ENCODE measurements around the gene AP4S1.
A peak's percentile ranks its signal among the peaks of the same experiment; 100 is the strongest.
"Not testable (repeated sequence)": the region's sequence is repeated elsewhere in the genome, so short reads cannot be mapped to it uniquely, and the experiment has no call there.

The AP4S1 gene

DNA sequence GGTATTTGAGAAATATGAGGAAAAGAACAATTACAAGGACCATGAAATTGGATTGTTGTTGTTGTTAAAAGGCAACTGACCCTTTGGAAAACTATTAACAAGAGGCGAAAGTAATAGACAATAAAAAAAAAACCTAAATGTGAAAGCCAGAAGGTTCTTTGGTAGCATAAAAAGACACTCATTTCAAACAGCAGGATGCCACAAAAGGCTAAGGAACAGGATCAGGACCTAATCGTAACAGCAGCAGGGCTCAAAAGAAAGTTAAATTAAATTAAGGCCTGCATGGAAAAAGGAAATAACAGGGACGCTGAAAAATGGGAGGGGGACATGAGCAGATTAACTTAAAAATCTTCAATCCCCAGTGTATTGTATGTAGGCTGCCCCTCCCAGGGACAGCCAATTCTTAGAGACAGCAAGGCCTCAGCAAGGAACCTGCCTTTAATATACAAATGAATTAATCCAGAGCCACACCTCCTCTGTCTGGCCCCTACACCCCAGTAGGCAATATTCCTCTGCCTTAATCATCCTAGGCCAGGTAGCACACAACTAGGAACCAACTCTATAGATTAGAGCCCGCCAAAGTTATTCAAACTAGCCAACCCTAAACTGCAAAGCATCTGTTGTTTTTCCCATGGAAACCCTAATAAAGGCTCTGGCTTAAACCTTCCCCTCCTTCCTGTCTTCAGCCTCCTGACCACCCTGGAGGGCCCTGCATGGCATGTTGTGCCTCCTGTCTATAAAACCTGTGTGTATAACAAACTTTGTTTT lies 28.4 kb upstream of the AP4S1 start:
- H3K4me3 Mint-ChIP-seq, result no peak overlapping the region
- H3K9me3 Mint-ChIP-seq, result peaks cover 4 to 5% of the 10 kb centered on the region in 2 donors
- H3K4me1 Mint-ChIP-seq, result peaks cover 12 to 38% of the 10 kb centered on the region in 2 donors
- H3K27me3 Mint-ChIP-seq, result no peaks in the 10 kb centered on the region
- ATAC-seq (replicated peaks), result no peak
- peak overlapping the region; percentile 28 for H3K27ac Mint-ChIP-seq
- DNase-seq, result no peak
- peaks cover 32 to 45% of the 10 kb centered on the region in 2 donors for H3K36me3 Mint-ChIP-seq

DNA sequence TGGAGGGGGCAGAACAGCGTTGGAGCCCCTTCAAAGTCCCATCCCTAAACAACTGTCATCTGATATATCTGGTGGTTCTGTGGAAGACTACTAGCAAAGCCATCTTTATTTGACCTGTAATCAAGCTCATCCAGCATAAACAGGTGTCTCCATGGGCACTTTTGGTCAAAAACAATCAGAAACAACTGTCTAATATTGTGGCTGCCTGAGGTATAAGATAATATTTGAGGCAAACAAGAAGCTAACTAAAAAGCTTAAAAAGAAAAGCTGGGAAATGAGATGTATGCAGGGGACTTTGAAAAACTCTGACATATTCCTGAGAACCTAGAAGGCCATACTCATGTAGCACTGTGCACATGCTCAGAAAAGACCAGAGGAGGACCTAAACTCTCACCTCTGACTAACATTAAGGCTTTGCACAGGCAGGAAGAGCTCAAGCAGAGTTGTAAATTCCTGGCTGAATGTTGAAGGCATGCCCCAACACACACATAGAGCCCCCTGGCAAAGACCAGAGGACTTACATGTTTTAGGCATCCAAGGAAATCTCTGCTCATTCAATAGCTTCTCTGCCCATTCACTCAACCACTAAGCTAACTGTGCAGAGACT lies 27.2 kb upstream of the AP4S1 start:
- Mint-ChIP-seq H3K4me3 (no peak overlapping the region), H3K4me1 (peaks cover 12 to 34% of the 10 kb centered on the region in 2 donors), H3K27me3 (no peaks in the 10 kb centered on the region), H3K36me3 (peaks cover 39 to 50% of the 10 kb centered on the region in 2 donors), H3K27ac (no peak overlapping the region), H3K9me3 (peaks cover 4 to 5% of the 10 kb centered on the region in 2 donors)
- no peak for ATAC-seq (replicated peaks)
- no peak for DNase-seq

DNA sequence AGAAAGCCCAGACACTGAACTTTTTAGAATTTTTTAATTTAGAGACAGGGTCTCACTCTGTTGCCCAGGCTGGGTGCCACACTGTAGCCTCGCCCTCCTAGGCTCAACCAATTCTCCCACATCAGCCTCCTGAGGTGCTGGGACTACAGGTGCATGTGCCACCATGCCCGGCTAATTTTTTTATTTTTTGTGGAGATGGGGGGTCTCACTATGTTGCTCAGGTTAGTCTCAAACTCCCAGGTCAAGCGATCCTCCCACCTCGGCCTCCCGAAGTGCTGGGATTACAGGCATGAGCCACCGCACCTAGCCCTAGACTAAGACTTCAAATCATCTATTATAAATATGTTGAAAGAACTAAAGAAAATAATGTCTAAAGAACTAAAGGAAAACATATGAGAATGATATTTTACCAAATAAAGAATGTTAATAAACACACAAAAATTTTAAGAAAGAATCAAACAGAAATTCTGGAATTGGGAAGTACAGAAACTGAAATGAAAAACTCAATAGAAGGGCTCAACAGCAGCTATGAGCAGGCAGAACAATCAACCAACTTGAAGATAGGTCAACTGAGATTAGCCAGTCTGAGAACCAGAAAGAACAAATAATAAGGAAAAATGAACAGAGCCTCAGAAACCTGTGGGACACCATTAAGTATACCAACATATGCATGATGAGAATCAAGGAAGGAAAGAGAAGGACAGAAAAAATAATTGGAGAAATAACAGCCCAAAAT lies 26.2 kb upstream of the AP4S1 start:
- Mint-ChIP-seq H3K9me3 (peaks cover 4 to 5% of the 10 kb centered on the region in 2 donors), H3K4me1 (peaks cover 12 to 34% of the 10 kb centered on the region in 2 donors), H3K4me3 (no peak overlapping the region), H3K27ac (no peak overlapping the region), H3K36me3 (peaks cover 39 to 52% of the 10 kb centered on the region in 2 donors), H3K27me3 (no peaks in the 10 kb centered on the region)
- DNase-seq, result no peak
- ATAC-seq (replicated peaks), result no peak

DNA sequence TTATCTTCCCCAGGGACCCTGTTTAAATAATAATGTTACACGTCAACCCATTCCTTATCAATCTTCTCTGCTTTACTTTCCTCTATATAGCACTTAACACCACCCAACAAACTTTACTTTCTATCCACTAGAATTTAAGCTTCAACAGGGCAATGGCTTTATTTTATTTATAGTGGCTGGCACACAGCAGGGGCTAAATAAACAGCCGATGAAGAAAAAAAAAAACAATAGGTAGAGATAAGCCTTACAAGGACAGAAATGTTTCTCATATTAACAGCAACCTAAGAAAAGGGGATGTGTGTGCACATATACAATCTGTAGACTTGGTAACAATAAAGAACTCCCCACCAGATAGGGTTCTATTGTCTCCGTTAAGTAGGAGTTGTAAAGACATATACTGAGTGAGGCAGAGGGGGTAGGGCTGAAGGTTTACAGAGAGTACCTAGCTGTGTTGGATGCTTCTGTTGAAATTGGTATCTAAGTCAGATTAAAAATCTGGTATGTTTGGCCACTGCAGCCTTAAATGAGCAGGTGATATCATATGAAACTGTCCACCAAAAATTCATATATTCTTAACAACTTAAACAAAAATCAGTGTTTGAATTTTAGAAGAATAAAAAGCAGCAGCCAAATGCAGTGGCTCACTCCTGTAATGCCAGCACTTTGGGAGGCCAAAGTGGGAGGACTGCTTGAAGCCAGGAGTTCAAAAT lies 24.7 kb upstream of the AP4S1 start:
- ATAC-seq (replicated peaks) (no peak), DNase-seq (no peak)
- H3K36me3 Mint-ChIP-seq, result peaks cover 41 to 62% of the 10 kb centered on the region in 2 donors
- H3K9me3 Mint-ChIP-seq, result peaks cover 4 to 5% of the 10 kb centered on the region in 2 donors
- no peak overlapping the region for H3K4me3 Mint-ChIP-seq
- no peaks in the 10 kb centered on the region for H3K27me3 Mint-ChIP-seq
- H3K4me1 Mint-ChIP-seq, result peaks cover 10 to 20% of the 10 kb centered on the region in 2 donors
- no peak overlapping the region for H3K27ac Mint-ChIP-seq

DNA sequence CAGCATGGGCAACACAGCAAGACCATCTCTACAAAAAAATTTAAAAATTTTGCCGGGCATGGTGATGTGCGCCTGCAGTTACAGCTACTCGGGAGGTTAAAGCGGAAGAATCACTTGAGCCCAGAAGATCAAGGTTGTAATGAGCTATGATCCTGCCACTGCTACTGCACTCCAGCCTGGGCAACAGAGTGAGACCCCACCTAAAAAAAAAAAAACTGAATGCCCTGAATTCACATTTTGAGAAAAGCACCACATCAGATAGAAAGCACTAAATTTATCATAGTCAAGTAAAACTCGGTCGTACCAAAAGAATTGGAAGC lies 24.1 kb upstream of the AP4S1 start:
- Mint-ChIP-seq H3K4me3 (no peak overlapping the region), H3K27me3 (no peaks in the 10 kb centered on the region), H3K4me1 (peaks cover 7 to 15% of the 10 kb centered on the region in 2 donors), H3K9me3 (peaks cover 4 to 5% of the 10 kb centered on the region in 2 donors), H3K27ac (no peak overlapping the region), H3K36me3 (peaks cover 41 to 62% of the 10 kb centered on the region in 2 donors)
- DNase-seq (no peak), ATAC-seq (replicated peaks) (no peak)

DNA sequence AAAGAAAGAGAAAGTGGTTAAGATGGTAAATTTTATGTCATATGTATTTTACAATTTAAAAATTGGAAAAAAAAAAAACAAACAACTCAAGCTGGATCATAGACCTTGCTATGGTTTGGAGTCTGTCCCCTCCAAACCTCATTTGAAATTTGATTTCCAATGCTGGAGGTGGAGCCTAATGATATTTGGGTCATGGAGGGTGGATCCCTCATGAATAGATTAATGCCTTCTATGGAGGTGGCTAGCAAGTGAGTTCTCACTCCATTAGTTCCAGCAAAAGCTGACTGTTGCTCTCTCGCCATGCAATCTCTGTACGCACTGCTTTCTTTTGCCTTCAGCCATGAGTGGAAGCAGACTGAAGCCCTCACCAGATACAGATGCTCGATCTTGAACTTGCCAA lies 22.2 kb upstream of the AP4S1 start:
- peaks cover 1 to 4% of the 10 kb centered on the region in 2 donors for H3K9me3 Mint-ChIP-seq
- DNase-seq, result no peak
- no peak overlapping the region for H3K27ac Mint-ChIP-seq
- ATAC-seq (replicated peaks), result no peak
- no peak overlapping the region for H3K4me3 Mint-ChIP-seq
- H3K27me3 Mint-ChIP-seq, result no peaks in the 10 kb centered on the region
- H3K4me1 Mint-ChIP-seq, result peaks cover 0 to 4% of the 10 kb centered on the region in 2 donors
- peaks cover 33 to 56% of the 10 kb centered on the region in 2 donors for H3K36me3 Mint-ChIP-seq

DNA sequence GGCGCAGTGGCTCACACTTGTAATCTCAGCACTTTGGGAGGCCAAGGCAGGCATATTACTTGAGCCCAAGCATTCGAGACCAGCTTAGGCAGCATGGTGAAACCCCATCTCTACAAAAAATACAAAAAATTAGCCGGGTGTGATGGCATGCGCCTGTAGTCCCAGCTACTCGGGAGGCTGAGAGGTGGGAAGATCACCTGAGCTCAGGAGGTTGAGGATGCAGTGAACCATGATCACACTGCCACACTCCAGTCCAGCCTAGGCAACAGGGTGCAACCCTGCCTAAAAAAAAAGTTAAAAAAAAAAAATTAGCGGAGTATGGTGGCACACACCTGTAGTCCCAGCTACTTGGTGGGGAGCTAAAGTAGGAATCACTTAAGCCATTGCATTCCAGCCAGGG lies 21.4 kb upstream of the AP4S1 start:
- H3K36me3 Mint-ChIP-seq, result peaks cover 28 to 49% of the 10 kb centered on the region in 2 donors
- not testable (repeated sequence) for ATAC-seq (replicated peaks); H3K27me3 Mint-ChIP-seq; H3K4me1 Mint-ChIP-seq; H3K4me3 Mint-ChIP-seq; H3K27ac Mint-ChIP-seq; DNase-seq; H3K9me3 Mint-ChIP-seq

DNA sequence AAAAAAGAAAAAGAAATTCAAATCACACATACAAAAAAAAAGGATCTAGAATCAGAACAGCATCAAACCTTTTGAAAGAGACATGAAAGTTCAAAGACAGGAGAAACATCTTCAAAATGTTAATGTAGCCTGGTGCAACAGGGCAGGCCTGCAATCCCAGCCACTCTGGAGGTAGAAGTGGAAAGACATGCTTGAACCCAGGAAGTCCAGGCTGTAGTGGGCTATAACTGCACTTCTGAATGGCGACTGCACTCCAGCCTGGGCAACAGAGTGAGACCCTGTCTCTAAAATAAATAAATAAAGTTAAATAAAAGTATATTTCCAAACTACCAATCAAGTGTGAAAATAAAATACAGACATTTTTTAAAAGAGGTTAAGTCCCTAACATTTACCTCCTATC lies 18.7 kb upstream of the AP4S1 start:
- DNase-seq (no peak), ATAC-seq (replicated peaks) (no peak)
- Mint-ChIP-seq H3K27me3 (no peaks in the 10 kb centered on the region), H3K36me3 (peaks cover 14 to 30% of the 10 kb centered on the region in 2 donors), H3K27ac (no peak overlapping the region), H3K4me1 (peaks cover 0 to 4% of the 10 kb centered on the region in 2 donors), H3K9me3 (no peaks in the 10 kb centered on the region), H3K4me3 (no peak overlapping the region)

DNA sequence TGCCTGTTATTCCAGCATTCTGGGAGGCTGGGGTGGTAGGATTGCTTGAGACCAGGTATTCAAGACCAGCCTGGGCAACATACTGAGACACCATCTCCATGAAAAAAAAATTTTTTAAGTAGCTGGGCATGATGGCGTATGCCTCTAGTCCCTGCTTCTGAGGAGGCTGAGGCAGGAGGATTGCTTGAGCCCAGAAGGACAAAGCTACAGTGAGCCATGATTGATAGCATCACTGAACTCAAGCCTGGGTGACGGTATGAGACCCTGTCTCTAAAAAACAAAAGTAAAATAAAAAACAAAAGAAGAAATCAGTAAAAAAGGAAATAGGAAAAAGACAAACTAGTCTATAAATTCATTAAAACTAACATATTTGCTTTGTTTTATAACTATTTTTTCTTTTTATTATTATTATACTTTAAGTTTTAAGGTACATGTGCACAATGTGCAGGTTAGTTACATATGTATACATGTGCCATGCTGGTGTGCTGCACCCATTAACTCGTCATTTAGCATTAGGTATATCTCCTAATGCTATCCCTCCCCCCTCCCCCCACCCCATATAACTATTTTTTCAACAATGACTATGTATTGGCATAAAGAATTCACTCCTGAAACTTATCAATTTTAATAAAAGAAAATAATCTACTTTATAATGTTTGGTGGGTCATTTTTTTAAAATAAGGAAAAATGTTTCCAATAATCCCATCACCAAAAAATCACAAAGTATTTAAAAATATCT lies 15.4 kb upstream of the AP4S1 start:
- H3K27ac Mint-ChIP-seq, result no peak overlapping the region
- H3K9me3 Mint-ChIP-seq, result no peaks in the 10 kb centered on the region
- no peak for ATAC-seq (replicated peaks)
- DNase-seq, result no peak
- H3K4me3 Mint-ChIP-seq, result no peak overlapping the region
- no peaks in the 10 kb centered on the region for H3K27me3 Mint-ChIP-seq
- H3K36me3 Mint-ChIP-seq, result peaks cover 17 to 33% of the 10 kb centered on the region in 2 donors
- peaks cover 3 to 8% of the 10 kb centered on the region in 2 donors for H3K4me1 Mint-ChIP-seq

DNA sequence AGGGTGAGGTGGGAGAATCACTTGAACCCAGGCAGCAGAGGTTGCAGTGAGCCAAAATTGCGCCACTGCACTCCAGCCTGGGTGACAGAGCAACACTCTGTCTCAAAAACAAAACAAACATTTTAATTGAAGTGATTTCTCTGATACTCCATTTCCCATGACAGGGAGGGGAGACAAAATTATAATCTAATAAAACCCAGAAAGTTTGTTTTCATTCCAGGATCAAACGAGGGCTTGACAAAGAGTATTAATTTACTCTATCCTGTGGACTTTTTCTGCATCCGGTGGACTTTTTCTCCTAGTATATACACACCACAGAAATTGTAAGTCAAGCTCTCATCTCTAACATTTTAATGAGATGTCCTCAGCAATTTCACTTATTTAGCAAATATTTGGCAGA lies 14.5 kb upstream of the AP4S1 start:
- no peak for ATAC-seq (replicated peaks)
- no peak overlapping the region for H3K27ac Mint-ChIP-seq

DNA sequence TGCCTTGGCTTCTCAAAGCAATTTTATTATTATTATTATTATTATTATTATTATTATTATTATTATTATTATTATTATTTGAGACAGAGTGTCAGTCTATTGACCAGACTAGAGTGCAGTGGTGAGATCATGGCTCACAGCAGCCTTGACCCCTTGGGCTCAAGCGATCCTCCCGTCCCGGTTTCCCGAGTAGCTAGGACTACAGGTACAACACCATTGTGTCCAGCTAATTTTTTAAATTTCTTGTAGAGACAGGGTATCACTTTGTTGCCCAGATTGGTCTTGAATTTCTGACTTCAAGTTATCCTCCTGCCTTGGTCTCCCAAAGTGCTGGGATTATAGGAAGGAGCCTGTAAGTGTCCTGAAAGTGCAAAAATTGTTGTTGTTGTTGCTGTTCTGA lies 11.6 kb upstream of the AP4S1 start:
- H3K4me3 Mint-ChIP-seq, result no peak overlapping the region
- peaks cover 12 to 16% of the 10 kb centered on the region in 2 donors for H3K4me1 Mint-ChIP-seq
- DNase-seq, result no peak
- H3K27ac Mint-ChIP-seq, result no peak overlapping the region
- H3K9me3 Mint-ChIP-seq, result no peaks in the 10 kb centered on the region
- H3K36me3 Mint-ChIP-seq, result peaks cover 15 to 28% of the 10 kb centered on the region in 2 donors
- ATAC-seq (replicated peaks), result no peak
- no peaks in the 10 kb centered on the region for H3K27me3 Mint-ChIP-seq

More for the DNA sequence above, 14.5 kb upstream of the AP4S1 start:
- Mint-ChIP-seq H3K27me3 (no peaks in the 10 kb centered on the region), H3K4me3 (no peak overlapping the region), H3K36me3 (peaks cover 18 to 32% of the 10 kb centered on the region in 2 donors), H3K9me3 (no peaks in the 10 kb centered on the region), H3K4me1 (peaks cover 12% of the 10 kb centered on the region in 2 donors)
- no peak for DNase-seq

DNA sequence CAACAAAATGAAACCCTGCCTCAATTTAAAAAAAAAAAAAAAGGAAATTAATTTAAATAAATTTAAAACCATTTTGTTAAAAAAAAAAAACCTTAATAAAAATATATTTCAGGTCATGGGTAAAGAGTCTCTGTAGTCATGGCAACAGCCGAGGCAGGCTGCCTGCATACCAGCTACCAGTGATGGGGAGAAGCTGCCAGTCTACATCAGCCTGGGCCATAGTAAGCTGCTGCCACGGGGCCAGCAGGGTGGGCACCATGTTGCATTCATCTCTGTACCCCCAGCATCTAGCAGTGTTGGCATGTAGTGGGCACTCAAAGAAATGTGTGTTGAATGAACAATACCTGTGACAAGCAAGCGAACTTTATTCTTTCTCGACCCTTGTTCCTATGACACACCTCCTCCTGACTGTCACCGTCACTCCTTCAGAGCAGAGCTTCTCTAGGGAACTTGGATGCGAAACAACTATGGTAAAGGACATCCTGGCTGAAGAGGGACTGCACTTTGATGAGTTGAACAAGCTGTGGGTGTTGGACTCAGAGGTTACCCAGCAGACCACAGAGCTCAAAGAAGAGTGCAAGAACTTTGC lies 7.3 kb upstream of the AP4S1 start:
- ATAC-seq (replicated peaks) (no peak), DNase-seq (no peak)
- Mint-ChIP-seq H3K4me1 (peaks cover 13 to 24% of the 10 kb centered on the region in 2 donors), H3K27me3 (no peaks in the 10 kb centered on the region), H3K4me3 (no peak overlapping the region), H3K36me3 (peaks cover 9 to 25% of the 10 kb centered on the region in 2 donors), H3K9me3 (no peaks in the 10 kb centered on the region), H3K27ac (no peak overlapping the region)

DNA sequence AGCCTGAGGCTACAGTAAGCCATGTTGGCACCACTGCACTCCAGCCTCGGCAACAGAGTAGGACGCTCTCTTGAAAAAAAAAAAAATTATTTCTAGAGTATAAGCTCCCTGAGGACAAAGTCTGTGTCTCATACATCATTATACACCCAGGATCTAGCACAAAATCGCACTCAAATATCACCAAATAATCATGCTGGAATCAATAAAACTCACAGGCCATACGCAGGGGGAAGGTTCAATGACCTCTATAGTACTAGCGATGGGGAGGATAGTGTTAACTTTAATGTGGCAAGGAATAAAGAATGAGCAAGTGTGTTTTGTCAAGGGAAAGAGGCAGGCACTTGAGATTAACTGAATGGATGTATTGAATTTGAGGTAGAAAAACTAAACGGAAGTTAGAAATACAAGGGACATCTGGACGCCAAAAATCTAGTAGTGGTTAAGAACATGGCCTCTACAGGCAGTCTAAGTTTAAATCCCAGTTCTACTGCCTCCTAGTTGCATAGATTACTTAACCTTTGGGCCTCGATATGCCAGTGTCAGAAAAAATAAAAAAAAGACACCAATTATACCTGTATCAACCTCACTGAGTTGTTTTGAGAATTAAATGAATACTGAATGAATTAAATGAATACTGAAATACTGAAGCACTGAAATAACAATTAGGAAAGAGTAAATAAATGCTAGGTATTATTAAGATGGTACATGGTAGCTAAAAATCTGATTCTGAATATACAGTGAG lies 4.4 kb upstream of the AP4S1 start:
- Mint-ChIP-seq H3K27ac (no peak overlapping the region), H3K36me3 (peaks cover 9 to 27% of the 10 kb centered on the region in 2 donors), H3K4me3 (no peak overlapping the region), H3K27me3 (no peaks in the 10 kb centered on the region), H3K9me3 (no peaks in the 10 kb centered on the region), H3K4me1 (peaks cover 24 to 31% of the 10 kb centered on the region in 2 donors)
- DNase-seq, result no peak
- no peak for ATAC-seq (replicated peaks)
